Smooth muscle cell (in vitro differentiated cells): ENCODE results near the gene ARMC8. TPM values are rescaled to one million over a fixed set of nuclear protein-coding genes. Genes with fewer than 3 reads are reported as not detected.

Source experiments
- DNase-seq: peaks from one replicate; lab custom pipeline; 2025; ENCODE audit not compliant: unreplicated experiment; lab: John Stamatoyannopoulos, UW
- H2AFZ ChIP-seq: fragments of 200-600 bp; sonication (generic); 2 replicates; pipeline ENCODE4 v1.6.0; 2016; ENCODE audit warnings: antibody characterized with exemption, low read depth, mild to moderate bottlenecking
- H3F3A ChIP-seq: fragments of 200-600 bp; sonication (generic); 2 replicates; pipeline ENCODE4 v1.6.0; 2017; ENCODE audit warnings: antibody characterized with exemption, low read depth
- H3K27ac ChIP-seq: fragments of 200-600 bp; sonication (generic); 2 replicates; pipeline ENCODE4 v1.5.1; 2016; ENCODE audit warnings: low read depth, mild to moderate bottlenecking
- H3K27me3 ChIP-seq: fragments of 200-600 bp; sonication (generic); 2 replicates; pipeline ENCODE4 v1.6.1; 2016; ENCODE audit warnings: low read depth, mild to moderate bottlenecking
- H3K36me3 ChIP-seq: fragments of 200-600 bp; sonication (generic); 2 replicates; pipeline ENCODE4 v1.5.1; 2016; ENCODE audit warnings: low read depth
- H3K4me1 ChIP-seq: fragments of 200-600 bp; sonication (generic); 2 replicates; pipeline ENCODE4 v1.5.1; 2016; ENCODE audit warnings: low read depth
- H3K4me2 ChIP-seq: fragments of 200-600 bp; sonication (generic); 2 replicates; pipeline ENCODE4 v1.6.0; 2016; ENCODE audit warnings: mild to moderate bottlenecking
- H3K4me3 ChIP-seq: fragments of 200-600 bp; sonication (generic); 2 replicates; pipeline ENCODE4 v1.5.1; 2016; ENCODE audit warnings: mild to moderate bottlenecking
- H3K79me2 ChIP-seq: fragments of 200-600 bp; sonication (generic); 2 replicates; pipeline ENCODE4 v1.6.0; 2016; ENCODE audit warnings: low read depth, mild to moderate bottlenecking
- H3K9ac ChIP-seq: fragments of 200-600 bp; sonication (generic); 2 replicates; pipeline ENCODE4 v1.6.0; 2016; ENCODE audit warnings: low read depth
- H3K9me3 ChIP-seq: fragments of 200-600 bp; sonication (generic); replicated peaks from 2 replicates; pipeline ENCODE4 v1.5.1; 2016; ENCODE audit warnings: low read depth
- H4K20me1 ChIP-seq: fragments of 200-600 bp; sonication (generic); 2 replicates; pipeline ENCODE4 v1.6.0; 2016; ENCODE audit warnings: low read depth
- CTCF ChIP-seq: fragments of 200-600 bp; sonication (generic); IDR thresholded peaks from 2 replicates; pipeline ENCODE4 v1.5.1; 2017; ENCODE audit warnings: borderline replicate concordance, mild to moderate bottlenecking, antibody characterized with exemption; ENCODE audit not compliant: insufficient read depth, poor library complexity, severe bottlenecking
- WGBS: methylation state at CpG from one replicate; pipeline ENCODE4 v1.1.7; 2016; ENCODE audit warnings: low lambda C conversion rate; 5-methylcytosine and 5-hydroxymethylcytosine counted together
- polyA plus RNA-seq: library from polyadenylated mRNA; unstranded; fragments of >200 nt; fragmentation: Nextera tagmentation; extraction: Ambion mirVana; gene quantifications from 2 replicates; pipeline ENCODE4 v1.2.1, GENCODE V29; 2016
- total RNA-seq: library from RNA; depleted of rRNA; stranded (reverse); fragments of >200 nt; gene quantifications from 2 replicates; pipeline ENCODE4 v1.2.3, GENCODE V29; 2014

Gene ARMC8
- total and polyA plus RNA-seq, 2 experiments from 2014 or later = 22.6 to 39.3 TPM

DNA sequence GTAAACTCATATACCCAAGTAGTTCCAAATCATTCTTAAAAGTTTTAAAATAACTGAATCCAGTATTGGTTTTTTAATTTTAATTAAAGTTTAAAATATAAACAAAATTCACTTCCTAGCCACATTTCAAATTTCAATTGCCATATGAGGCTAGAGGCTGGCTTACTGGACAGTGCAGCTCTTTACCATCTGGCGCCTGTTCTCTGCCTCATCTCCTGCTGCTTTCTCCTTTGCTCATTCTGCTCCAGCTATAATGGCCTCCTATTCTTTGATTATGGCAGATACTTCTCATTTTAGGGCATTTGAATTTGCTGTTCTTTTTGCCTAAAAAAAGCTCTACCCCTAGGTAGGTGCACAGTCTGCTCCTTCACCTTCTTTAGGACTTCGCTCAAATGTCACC, 19.1 kb downstream of the ARMC8 start:
- H3K27me3 ChIP-seq = no peaks in the 10 kb centered on the region
- no peaks in the 10 kb centered on the region for H3K9me3 ChIP-seq
- TF ChIP-seq CTCF = no peak
- H2AFZ ChIP-seq = no peak overlapping the region
- no peaks in the 10 kb centered on the region for H3K36me3 ChIP-seq
- H3K79me2 ChIP-seq = peaks cover 95% of the 10 kb centered on the region
- H3K4me1 ChIP-seq = peaks cover 5% of the 10 kb centered on the region
- H3K27ac ChIP-seq = no peak overlapping the region
- peaks cover 98% of the 10 kb centered on the region for H4K20me1 ChIP-seq
- no peak overlapping the region for H3K4me2 ChIP-seq
- 97% methylated on average over 2 of the region's 2 CpGs for WGBS
- no peak overlapping the region for H3K4me3 ChIP-seq
- H3F3A ChIP-seq = no peaks in the 10 kb centered on the region
- no peak overlapping the region for H3K9ac ChIP-seq
- DNase-seq = no peak

- Histone ChIP-seq H3K36me3 (peaks cover 5% of the 10 kb centered on the region), H2AFZ (no peak overlapping the region), H3K27me3 (no peaks in the 10 kb centered on the region), H3K9ac (no peak overlapping the region), H3K4me1 (peaks cover 5% of the 10 kb centered on the region), H3K9me3 (no peaks in the 10 kb centered on the region), H3K4me3 (no peak overlapping the region), H4K20me1 (peaks cover 97% of the 10 kb centered on the region), H3K4me2 (no peak overlapping the region), H3F3A (no peaks in the 10 kb centered on the region), H3K27ac (no peak overlapping the region), H3K79me2 (peaks cover 81% of the 10 kb centered on the region)
- 66% methylated on average over 3 of the region's 3 CpGs for WGBS
- DNase-seq = no peak
- TF ChIP-seq CTCF = no peak
Observed at GRCh38 chr3:138210528-138210927, 23.4 kb downstream of the ARMC8 start.

DNA sequence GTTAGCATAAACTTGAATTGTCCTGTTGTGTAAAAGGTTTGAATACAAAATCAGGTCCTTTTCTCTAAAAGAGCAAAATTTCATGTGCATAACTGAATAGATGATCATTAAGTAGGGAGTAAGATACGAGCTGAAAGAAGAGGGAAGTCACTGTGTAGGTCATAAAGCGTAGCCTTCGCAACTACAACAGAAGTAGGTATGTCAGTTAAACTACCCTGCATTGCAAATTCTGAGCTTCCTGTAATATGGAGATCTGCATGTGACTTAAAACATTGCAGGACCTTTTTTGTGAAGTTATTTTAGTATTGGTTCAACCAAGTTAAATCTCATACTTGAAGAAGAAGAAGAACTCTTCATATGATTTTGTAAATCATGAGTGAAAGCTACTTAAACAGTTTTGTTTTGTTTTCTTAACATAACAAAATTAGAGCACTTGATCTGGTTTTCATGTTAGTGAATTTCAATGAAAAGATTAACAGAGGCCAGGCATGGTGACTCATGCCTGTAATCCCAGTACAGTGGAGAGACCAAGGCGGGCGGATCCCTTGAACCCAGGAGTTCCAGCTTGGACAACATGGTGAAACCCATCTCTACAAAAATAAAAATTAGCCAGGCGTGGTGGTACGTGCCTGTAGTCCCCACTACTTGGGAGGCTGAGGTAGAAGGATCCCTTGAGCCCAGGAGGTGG, 26.4 kb downstream of the ARMC8 start:
- TF ChIP-seq CTCF = no peak
- Histone ChIP-seq H3K4me1 (peaks cover 3% of the 10 kb centered on the region), H3K27me3 (no peaks in the 10 kb centered on the region), H3F3A (no peaks in the 10 kb centered on the region), H3K27ac (no peak overlapping the region), H3K4me2 (no peak overlapping the region), H3K79me2 (peaks cover 76% of the 10 kb centered on the region), H3K9me3 (no peaks in the 10 kb centered on the region), H2AFZ (no peak overlapping the region), H3K36me3 (peaks cover 6% of the 10 kb centered on the region), H3K9ac (no peak overlapping the region), H3K4me3 (no peak overlapping the region), H4K20me1 (peaks cover 91% of the 10 kb centered on the region)
- 87% methylated on average over 7 of the region's 7 CpGs for WGBS
- DNase-seq = no peak

DNA sequence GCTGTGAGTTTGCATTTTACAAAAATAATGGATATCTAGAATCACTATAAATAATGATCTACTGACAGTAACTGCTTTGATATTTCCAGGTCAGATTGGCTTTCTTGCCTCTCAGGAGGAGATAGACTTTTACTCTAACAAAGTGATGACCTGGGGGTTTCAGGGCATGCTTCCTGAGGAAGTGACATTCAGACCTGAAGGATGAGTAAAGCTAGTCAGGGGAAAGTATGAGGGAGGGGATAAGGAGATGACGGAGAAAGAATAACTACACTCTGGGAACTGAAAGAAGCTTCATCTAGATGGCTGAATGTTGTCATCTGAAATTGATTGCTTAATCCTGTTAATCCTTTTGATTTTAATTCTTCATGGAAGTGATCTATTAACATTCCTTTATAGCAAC, 32.2 kb downstream of the ARMC8 start:
- no peak overlapping the region for H2AFZ ChIP-seq
- H3K79me2 ChIP-seq = peaks cover 38% of the 10 kb centered on the region
- WGBS = 61% methylated on average over 1 of the region's 1 CpG
- no peak overlapping the region for H3K27ac ChIP-seq
- H4K20me1 ChIP-seq = peaks cover 66% of the 10 kb centered on the region
- DNase-seq = no peak
- no peaks in the 10 kb centered on the region for H3K27me3 ChIP-seq
- no peaks in the 10 kb centered on the region for H3F3A ChIP-seq
- no peak overlapping the region for H3K4me2 ChIP-seq
- no peaks in the 10 kb centered on the region for H3K9me3 ChIP-seq
- peaks cover 6% of the 10 kb centered on the region for H3K36me3 ChIP-seq
- H3K4me3 ChIP-seq = no peak overlapping the region
- H3K4me1 ChIP-seq = no peaks in the 10 kb centered on the region
- H3K9ac ChIP-seq = no peak overlapping the region
- no peak for TF ChIP-seq CTCF
